H54 (cell line): ENCODE data around the gene THOC1.
A peak's percentile ranks its signal among the peaks of the same experiment; 100 is the strongest.
"Not testable (repeated sequence)": the region's sequence is repeated elsewhere in the genome, so short reads cannot be mapped to it uniquely, and the experiment has no call there.

ENCODE experiments used
- DNase-seq: peaks from one replicate; pipeline ENCODE4 v3.0.0; 2011; ENCODE audit warnings: low spot score, mixed read lengths; ENCODE audit not compliant: insufficient read length
- FAIRE-seq: peaks from 3 replicates; lab custom pipeline; 2011; peaks lifted over from hg19 to GRCh38; lab: Jason Lieb, UNC
- POLR2A ChIP-seq: IDR thresholded peaks from 2 replicates; pipeline ENCODE4 v1.6.1; 2011; ENCODE audit warnings: low read depth, mild to moderate bottlenecking, low read length

THOC1 gene

DNA sequence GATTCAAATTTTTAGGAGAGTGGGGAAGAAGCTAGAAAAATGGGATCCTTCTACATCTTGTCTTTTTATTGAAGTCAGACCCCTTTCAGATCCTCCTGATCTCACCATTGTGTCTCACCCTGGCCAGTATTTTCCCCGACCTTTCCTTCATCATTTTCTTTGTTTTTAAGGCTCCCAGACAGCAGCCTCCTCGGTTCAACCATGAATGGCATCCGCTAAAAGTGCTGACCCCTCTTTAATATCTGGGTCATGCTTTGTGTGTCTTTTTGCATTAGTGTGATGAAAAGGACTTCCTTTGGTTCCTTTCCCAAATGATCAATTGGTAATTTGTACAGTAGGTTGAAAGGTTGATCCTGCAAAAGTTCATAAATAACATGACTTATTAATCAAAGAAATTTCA lies 26.7 kb upstream of the THOC1 start:
- no peak for DNase-seq
- no peak for FAIRE-seq
- no peak for TF ChIP-seq POLR2A

GRCh38 chr18:293536-293935 lies 25.7 kb upstream of the THOC1 start:
- DNase-seq (no peak), FAIRE-seq (no peak)
- TF ChIP-seq POLR2A, result no peak

- no peak for TF ChIP-seq POLR2A
- DNase-seq (no peak), FAIRE-seq (no peak)
These were observed 24.4 kb upstream of the THOC1 start for GRCh38 chr18:292271-292670.

DNA sequence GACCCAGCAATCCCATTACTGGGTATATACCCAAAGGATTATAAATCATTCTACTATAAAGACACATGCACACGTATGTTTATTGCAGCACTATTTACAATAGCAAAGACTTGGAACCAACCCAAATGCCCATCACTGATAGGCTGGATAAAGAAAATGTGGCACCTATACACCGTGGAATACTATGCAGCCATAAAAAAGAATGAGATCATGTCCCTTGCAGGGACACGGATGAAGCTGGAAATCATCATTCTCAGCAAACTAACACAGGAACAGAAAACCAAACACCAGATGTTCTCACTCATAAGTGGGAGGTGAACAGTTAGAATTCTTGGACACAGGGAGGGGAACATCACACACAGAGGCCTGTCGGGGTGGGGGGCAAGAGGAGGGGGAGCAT lies 22.1 kb upstream of the THOC1 start:
- not testable (repeated sequence) for DNase-seq, FAIRE-seq

DNA sequence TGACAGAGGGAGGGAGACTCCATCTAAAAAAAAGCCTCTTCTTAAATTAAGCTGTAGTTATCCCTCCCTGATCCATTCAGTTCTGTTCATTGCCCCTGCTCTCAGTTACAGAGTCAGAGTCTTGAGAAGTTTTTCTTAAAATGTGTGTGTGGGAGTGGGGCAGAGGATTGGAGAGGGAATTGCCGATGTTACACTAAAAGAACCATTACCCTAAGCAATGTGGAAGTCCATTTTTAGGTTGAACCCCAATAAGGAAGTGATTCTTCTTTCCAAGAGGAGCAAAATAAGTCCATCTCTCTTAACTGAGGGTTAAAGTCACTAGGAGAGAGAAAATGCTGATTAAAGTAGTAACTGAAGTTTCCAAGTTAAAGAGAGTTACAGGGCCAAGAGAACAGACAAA lies 21.2 kb upstream of the THOC1 start:
- no peak for TF ChIP-seq POLR2A
- DNase-seq (no peak), FAIRE-seq (no peak)

- TF ChIP-seq POLR2A, result no peak
- FAIRE-seq (no peak), DNase-seq (no peak)
These were observed 18.9 kb upstream of the THOC1 start for GRCh38 chr18:286515-287310.

GRCh38 chr18:285817-286216 lies 18.0 kb upstream of the THOC1 start:
- DNase-seq (no peak), FAIRE-seq (no peak)
- no peak for TF ChIP-seq POLR2A

DNA sequence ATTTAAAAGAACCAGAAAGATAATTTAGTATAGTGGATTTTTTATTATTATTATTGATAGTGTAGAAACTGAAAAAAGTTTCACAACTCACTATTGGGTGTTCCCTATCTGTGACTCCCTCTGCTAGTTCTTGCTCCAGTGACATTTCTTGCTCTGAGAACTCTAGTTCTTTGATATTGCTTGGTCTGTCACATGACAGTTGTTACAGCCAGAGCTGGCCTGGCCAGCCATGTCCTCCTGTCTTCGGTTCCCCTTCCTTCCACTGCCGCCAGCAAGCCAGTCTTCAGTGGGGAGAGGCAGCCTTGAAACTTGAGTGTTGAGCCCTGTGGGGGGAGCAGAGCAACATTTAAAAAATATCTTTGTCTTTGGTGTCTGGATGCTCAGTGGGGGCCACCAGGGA lies 7.6 kb upstream of the THOC1 start:
- TF ChIP-seq POLR2A, result no peak
- FAIRE-seq, result no peak
- no peak for DNase-seq

GRCh38 chr18:274313-274712 lies 6.5 kb upstream of the THOC1 start:
- DNase-seq (no peak), FAIRE-seq (no peak)
- TF ChIP-seq POLR2A, result no peak

DNA sequence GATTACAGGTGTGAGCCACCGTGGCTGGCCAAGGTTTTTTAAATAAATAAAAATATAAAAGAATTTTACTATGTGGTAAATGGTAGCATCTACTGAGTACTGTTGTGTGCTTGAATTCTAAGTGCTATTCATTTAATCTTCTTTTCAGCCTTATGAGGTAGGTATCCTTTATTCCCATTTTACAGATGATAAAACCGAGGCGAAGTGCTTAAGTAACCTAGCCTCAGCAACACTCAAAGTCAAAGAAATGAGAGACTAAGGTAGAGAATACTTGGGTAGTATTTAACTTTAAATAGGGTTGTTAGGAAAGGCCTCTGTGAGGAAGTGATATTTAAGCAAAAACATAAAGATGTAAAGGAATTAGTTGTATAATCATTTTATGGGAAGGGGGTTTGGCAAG lies 5.7 kb upstream of the THOC1 start:
- DNase-seq (no peak), FAIRE-seq (no peak)
- no peak for TF ChIP-seq POLR2A

GRCh38 chr18:272650-273049 lies 4.8 kb upstream of the THOC1 start:
- FAIRE-seq (no peak), DNase-seq (no peak)
- TF ChIP-seq POLR2A, result no peak

DNA sequence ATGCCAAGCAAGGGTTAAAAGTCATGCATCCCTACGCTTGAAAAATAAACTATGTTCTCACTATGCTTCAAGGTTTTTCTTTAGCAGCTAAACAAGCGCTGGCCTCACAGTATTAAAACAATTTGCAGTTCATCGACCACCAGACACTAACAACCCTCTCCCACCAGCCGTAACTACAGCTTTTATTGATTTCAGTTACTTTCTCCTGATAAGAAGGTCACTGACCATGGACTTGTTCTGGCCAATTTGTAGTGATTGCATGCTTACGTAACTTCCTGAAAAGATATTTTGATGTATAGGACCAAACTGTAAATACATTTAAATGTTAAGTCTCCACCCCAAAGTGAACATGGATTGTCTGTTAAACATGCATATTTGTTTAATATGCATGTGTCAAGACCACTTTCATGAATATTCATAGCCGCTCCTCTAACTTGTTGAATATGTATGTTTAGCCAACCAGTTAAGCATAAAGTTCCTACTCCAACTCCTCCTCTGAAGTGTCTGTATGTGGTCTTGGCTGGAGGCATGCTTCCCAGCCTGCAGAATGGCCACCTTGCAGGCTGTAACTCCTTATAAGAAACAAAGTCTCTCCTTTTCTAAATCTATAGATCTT lies 1.7 kb upstream of the THOC1 start:
- no peak for FAIRE-seq

GRCh38 chr18:267380-267687 lies 513 bp downstream of the THOC1 start:
- FAIRE-seq, result peak; percentile 71
- no peak for DNase-seq
- TF ChIP-seq POLR2A, result no peak

More for the DNA sequence above, 1.7 kb upstream of the THOC1 start:
- DNase-seq, result no peak
- TF ChIP-seq POLR2A, result no peak

GRCh38 chr18:261398-262073 lies 6.3 kb downstream of the THOC1 start:
- no peak for TF ChIP-seq POLR2A
- no peak for DNase-seq
- no peak for FAIRE-seq

DNA sequence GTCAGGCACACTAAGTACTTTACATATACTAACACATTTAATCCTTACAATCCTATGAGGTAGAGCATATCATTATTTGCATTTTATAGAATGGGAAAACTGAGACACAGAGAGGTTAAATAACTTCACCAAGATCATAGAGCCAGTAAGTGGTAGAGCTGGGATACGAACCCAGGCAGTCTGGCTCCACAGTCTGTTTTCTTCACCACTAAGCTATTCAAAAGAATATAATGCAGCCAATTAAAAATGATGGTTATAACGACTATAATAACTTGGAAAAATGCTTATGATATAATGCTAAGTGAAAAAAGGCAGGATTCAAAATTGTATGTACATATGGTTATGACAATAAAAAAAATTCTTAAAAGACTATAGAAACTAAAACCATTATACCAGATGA lies 7.3 kb downstream of the THOC1 start:
- FAIRE-seq, result no peak
- no peak for DNase-seq
- no peak for TF ChIP-seq POLR2A
